GM12878 (cell line): ENCODE data around the gene RTF1.

Source experiments
- CBFB ChIP-seq: IDR thresholded peaks from 2 replicates; pipeline ENCODE4 v1.6.1; 2016; ENCODE audit warnings: antibody characterized with exemption, low read depth
- EED ChIP-seq: sonication (generic); IDR thresholded peaks from 2 replicates; pipeline ENCODE4 v1.6.1; 2016; ENCODE audit warnings: antibody characterized with exemption, low read depth
- EZH2 ChIP-seq: IDR thresholded peaks from 2 replicates; pipeline ENCODE4 v1.6.1; 2012; ENCODE audit warnings: low read depth, mild to moderate bottlenecking, control low read depth, inconsistent platforms, low read length, borderline replicate concordance; ENCODE audit not compliant: control insufficient read depth
- FOXM1 ChIP-seq: IDR thresholded peaks from 2 replicates; pipeline ENCODE4 v1.6.1; 2012; ENCODE audit warnings: low read depth, mild to moderate bottlenecking, inconsistent platforms, low read length, moderate library complexity
- HDAC2 ChIP-seq: fragments of 200-600 bp; sonication (generic); IDR thresholded peaks from 2 replicates; pipeline ENCODE4 v1.6.1; 2017
- POLR2A ChIP-seq: IDR thresholded peaks from 2 replicates; pipeline ENCODE4 v1.6.1; 2011; ENCODE audit warnings: low read depth, mild to moderate bottlenecking, low read length
- SMAD5 ChIP-seq: IDR thresholded peaks from 2 replicates; pipeline ENCODE4 v1.6.1; 2016; ENCODE audit warnings: antibody characterized with exemption, low read depth
- SP1 ChIP-seq: IDR thresholded peaks from one replicate; pipeline ENCODE4 v1.6.1; 2011; ENCODE audit warnings: low read depth, low read length
- SRF ChIP-seq, 2 experiments: IDR thresholded peaks; 2 replicates each; pipeline ENCODE4 v1.6.1; 2011; ENCODE audit warnings: low read depth in 2 of 2, low read length in 2 of 2, mild to moderate bottlenecking in 1 of 2, moderate library complexity in 1 of 2
- TF ChIP-seq, protein P1 (sequence below), 3 experiments: IDR thresholded peaks in 2 of 3; conservative IDR thresholded peaks in 1 of 3; 2 replicates each; pipeline ENCODE4 v1.5.1; 2011; ENCODE audit warnings: low read depth in 3 of 3, low read length in 3 of 3, mild to moderate bottlenecking in 3 of 3, control low read depth in 2 of 3, moderate library complexity in 2 of 3, inconsistent platforms in 1 of 3, mixed read lengths in 1 of 3; ENCODE audit not compliant: control insufficient read depth in 2 of 3, insufficient read depth in 1 of 3; ENCODE audit errors: extremely low read depth in 1 of 3
- TF ChIP-seq, protein P2 (sequence below): IDR thresholded peaks from 2 replicates; pipeline ENCODE4 v1.6.1; 2012; ENCODE audit warnings: low read depth, low read length, improper control_type of control experiment
- TF ChIP-seq, protein P3 (sequence below): fragments of 450-650 bp; IDR thresholded peaks from 2 replicates; pipeline ENCODE4 v1.6.1; 2017; ENCODE audit warnings: antibody characterized with exemption, mild to moderate bottlenecking, moderate library complexity
- TF ChIP-seq, protein P4 (sequence below): IDR thresholded peaks from 2 replicates; pipeline ENCODE4 v1.6.1; 2012; ENCODE audit warnings: low read length, inconsistent platforms

DNA sequence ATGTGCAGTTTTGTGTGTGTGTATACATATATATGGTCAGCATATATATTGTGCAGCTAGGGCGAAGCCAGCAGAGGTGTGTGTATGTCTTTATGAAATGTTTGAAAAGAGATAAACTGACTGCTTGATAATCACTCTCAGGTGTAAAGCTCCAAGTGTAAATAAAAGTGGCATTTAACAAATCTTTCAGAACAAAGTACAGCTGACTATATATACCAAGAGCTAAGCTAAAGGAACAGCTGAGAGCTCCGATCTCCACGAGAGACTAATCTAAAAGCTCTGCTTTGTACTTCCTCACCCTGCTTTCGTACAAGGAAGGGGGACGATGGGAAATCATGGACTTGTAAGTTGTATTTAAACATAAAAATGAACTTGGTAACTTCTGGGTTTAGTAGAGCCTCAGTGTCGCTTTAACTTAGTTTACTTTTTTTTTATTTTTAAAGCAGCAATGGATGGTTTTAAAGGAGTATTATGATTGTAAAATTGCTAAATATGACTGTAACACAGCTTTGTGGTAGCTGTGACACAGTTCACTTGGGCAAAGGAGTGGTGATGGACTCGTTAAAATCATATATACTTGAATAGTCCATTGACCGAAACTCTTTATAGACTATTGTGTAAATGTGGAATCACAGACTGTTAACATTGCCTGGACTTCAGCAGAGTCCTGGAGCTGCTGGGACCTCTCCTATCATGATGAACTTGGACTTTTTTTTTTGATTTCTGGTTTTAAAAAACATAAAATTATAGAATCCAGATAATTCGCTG lies 65.4 kb downstream of the RTF1 start:
- no peak for TF ChIP-seq POLR2A
- no peak for TF ChIP-seq CBFB
- TF ChIP-seq SP1 = no peak
- TF ChIP-seq EZH2 = no peak
- no peak for TF ChIP-seq HDAC2
- TF ChIP-seq SRF (IDR thresholded peaks at IDR 0.05; ENCODE audit: low read depth in 2 of 2, low read length in 2 of 2) = no peak
- no peak for TF ChIP-seq EED
- TF ChIP-seq, protein P1, sequence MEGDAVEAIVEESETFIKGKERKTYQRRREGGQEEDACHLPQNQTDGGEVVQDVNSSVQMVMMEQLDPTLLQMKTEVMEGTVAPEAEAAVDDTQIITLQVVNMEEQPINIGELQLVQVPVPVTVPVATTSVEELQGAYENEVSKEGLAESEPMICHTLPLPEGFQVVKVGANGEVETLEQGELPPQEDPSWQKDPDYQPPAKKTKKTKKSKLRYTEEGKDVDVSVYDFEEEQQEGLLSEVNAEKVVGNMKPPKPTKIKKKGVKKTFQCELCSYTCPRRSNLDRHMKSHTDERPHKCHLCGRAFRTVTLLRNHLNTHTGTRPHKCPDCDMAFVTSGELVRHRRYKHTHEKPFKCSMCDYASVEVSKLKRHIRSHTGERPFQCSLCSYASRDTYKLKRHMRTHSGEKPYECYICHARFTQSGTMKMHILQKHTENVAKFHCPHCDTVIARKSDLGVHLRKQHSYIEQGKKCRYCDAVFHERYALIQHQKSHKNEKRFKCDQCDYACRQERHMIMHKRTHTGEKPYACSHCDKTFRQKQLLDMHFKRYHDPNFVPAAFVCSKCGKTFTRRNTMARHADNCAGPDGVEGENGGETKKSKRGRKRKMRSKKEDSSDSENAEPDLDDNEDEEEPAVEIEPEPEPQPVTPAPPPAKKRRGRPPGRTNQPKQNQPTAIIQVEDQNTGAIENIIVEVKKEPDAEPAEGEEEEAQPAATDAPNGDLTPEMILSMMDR (IDR thresholded peaks at IDR 0.05 in 2 of 3, conservative IDR thresholded peaks at IDR 0.05 in 1 of 3; ENCODE audit: control insufficient read depth in 2 of 3, extremely low read depth in 1 of 3, insufficient read depth in 1 of 3, low read depth in 3 of 3, low read length in 3 of 3) = no peak
- TF ChIP-seq, protein P2, sequence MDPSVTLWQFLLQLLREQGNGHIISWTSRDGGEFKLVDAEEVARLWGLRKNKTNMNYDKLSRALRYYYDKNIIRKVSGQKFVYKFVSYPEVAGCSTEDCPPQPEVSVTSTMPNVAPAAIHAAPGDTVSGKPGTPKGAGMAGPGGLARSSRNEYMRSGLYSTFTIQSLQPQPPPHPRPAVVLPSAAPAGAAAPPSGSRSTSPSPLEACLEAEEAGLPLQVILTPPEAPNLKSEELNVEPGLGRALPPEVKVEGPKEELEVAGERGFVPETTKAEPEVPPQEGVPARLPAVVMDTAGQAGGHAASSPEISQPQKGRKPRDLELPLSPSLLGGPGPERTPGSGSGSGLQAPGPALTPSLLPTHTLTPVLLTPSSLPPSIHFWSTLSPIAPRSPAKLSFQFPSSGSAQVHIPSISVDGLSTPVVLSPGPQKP = no peak
- TF ChIP-seq SMAD5 = no peak
- TF ChIP-seq FOXM1 = no peak
- TF ChIP-seq, protein P3, sequence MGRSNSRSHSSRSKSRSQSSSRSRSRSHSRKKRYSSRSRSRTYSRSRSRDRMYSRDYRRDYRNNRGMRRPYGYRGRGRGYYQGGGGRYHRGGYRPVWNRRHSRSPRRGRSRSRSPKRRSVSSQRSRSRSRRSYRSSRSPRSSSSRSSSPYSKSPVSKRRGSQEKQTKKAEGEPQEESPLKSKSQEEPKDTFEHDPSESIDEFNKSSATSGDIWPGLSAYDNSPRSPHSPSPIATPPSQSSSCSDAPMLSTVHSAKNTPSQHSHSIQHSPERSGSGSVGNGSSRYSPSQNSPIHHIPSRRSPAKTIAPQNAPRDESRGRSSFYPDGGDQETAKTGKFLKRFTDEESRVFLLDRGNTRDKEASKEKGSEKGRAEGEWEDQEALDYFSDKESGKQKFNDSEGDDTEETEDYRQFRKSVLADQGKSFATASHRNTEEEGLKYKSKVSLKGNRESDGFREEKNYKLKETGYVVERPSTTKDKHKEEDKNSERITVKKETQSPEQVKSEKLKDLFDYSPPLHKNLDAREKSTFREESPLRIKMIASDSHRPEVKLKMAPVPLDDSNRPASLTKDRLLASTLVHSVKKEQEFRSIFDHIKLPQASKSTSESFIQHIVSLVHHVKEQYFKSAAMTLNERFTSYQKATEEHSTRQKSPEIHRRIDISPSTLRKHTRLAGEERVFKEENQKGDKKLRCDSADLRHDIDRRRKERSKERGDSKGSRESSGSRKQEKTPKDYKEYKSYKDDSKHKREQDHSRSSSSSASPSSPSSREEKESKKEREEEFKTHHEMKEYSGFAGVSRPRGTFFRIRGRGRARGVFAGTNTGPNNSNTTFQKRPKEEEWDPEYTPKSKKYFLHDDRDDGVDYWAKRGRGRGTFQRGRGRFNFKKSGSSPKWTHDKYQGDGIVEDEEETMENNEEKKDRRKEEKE = no peak
- TF ChIP-seq, protein P4, sequence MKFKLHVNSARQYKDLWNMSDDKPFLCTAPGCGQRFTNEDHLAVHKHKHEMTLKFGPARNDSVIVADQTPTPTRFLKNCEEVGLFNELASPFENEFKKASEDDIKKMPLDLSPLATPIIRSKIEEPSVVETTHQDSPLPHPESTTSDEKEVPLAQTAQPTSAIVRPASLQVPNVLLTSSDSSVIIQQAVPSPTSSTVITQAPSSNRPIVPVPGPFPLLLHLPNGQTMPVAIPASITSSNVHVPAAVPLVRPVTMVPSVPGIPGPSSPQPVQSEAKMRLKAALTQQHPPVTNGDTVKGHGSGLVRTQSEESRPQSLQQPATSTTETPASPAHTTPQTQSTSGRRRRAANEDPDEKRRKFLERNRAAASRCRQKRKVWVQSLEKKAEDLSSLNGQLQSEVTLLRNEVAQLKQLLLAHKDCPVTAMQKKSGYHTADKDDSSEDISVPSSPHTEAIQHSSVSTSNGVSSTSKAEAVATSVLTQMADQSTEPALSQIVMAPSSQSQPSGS = no peak
